Activated CD4-positive, alpha-beta T cell treated with anti-CD3 and anti-CD28 coated beads for 36 hours (primary cell): ENCODE measurements around the gene GCC2. TPM values are rescaled to one million over a fixed set of nuclear protein-coding genes. Genes with fewer than 3 reads are reported as not detected.
"Not testable (repeated sequence)": the region's sequence is repeated elsewhere in the genome, so short reads cannot be mapped to it uniquely, and the experiment has no call there.

Experiments used
- ATAC-seq: fragments of 200-7000 bp; cut with Tn5 transposase; one replicate; pipeline ENCODE4 v1.10.0; 2021; ENCODE audit warnings: mild to moderate bottlenecking, moderate library complexity
- CTCF ChIA-PET: fragments of 350-600 bp; sonication (Branson Sonifier 250); formaldehyde crosslinking; loops from one replicate; lab custom pipeline; 2021; ENCODE audit warnings: antibody characterized with exemption; lab: Charles Lee
- POLR2A ChIA-PET: fragments of 350-600 bp; sonication (Branson Sonifier 250); formaldehyde crosslinking; loops from one replicate; lab custom pipeline; 2021; ENCODE audit warnings: antibody characterized with exemption, inconsistent platforms; lab: Charles Lee
- DNase-seq: peaks from one replicate; pipeline ENCODE4 v3.0.0-alpha.2; 2020
- H3K27ac Mint-ChIP-seq: one replicate; pipeline ENCODE4 v1.8.0; 2021; ENCODE audit warnings: mixed read lengths
- H3K27me3 Mint-ChIP-seq: one replicate; pipeline ENCODE4 v1.8.0; 2021; ENCODE audit warnings: mixed read lengths
- H3K36me3 Mint-ChIP-seq: one replicate; pipeline ENCODE4 v1.8.0; 2021; ENCODE audit warnings: low read depth, mixed read lengths
- H3K4me1 Mint-ChIP-seq: one replicate; pipeline ENCODE4 v1.8.0; 2021; ENCODE audit warnings: mixed read lengths
- H3K4me3 Mint-ChIP-seq: one replicate; pipeline ENCODE4 v1.8.0; 2021; ENCODE audit warnings: mild to moderate bottlenecking, moderate library complexity, mixed read lengths
- H3K9me3 Mint-ChIP-seq: one replicate; pipeline ENCODE4 v1.8.0; 2021; ENCODE audit warnings: low read depth, mixed read lengths
- intact Hi-C, 2 experiments: fragments of 100-400 bp; cut with DNase I in 1 of 2; cut with micrococcal nuclease in 1 of 2; formaldehyde crosslinking; loops; one replicate each; pipeline versions ENCODE4 v1.14.2 to v1.15.1; 2022 to 2024; cut with DNase I, micrococcal nuclease
- total RNA-seq, 2 experiments: library from RNA; stranded (reverse); gene quantifications; one replicate each; pipeline ENCODE4 v1.2.3, GENCODE V29; 2021

The GCC2 gene
- total RNA-seq, 2 experiments from 2014 or later = 47.8 to 51.3 TPM

DNA sequence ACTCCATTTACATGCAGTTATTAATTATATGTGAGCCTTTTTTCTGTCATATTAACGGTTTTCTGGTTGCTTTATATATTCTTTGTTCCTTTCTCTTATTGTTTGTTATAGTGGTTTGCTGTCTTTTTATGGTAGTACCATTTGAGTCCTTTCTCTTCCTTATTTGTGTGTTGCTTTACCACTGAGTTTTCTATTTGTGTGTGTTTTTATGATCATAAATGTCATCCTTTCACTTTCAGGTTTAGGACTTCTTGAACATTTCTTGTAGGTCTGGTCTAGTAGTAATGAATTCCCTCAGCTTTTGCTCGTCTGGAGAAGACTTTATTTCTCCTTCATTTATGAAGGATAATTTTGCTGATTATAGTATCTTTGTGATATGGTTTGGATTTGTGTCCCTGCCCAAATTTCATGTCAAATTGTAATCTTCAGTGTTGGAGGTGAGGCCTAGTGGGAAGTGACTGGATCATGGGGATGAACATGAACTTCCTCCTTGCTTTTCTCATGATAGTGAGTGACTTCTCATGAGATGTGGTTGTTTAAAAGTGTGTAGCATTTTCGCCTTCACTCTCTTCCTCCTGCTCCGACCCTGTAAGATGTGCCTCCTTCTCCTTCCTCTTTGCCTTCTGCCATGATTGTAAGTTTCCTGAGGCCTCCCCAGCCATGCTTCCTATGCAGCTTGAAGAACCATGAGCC lies 11.5 kb downstream of the GCC2 start:
- Mint-ChIP-seq H3K4me1 (peaks cover 47% of the 10 kb centered on the region), H3K9me3 (peaks cover 26% of the 10 kb centered on the region), H3K4me3 (no peak overlapping the region), H3K27me3 (no peaks in the 10 kb centered on the region), H3K27ac (peak overlapping the region; percentile 71), H3K36me3 (peaks cover 79% of the 10 kb centered on the region)
- ATAC-seq (peak; percentile 42), DNase-seq (no peak)
- POLR2A ChIA-PET = no interaction called here
- CTCF ChIA-PET = interaction anchor here (0.7 to 0.8 kb wide), 2 partner anchors 123 to 175 kb away, joined by 3 read pairs; no protein-coding TSS in a partner anchor
- intact Hi-C loops = no loop called here

GRCh38 chr2:108477099-108477498 lies 28.1 kb downstream of the GCC2 start:
- Mint-ChIP-seq H3K36me3 (peaks cover 55% of the 10 kb centered on the region), H3K4me3 (no peak overlapping the region), H3K27me3 (no peaks in the 10 kb centered on the region), H3K27ac (peak overlapping the region; percentile 77), H3K4me1 (peaks cover 2% of the 10 kb centered on the region), H3K9me3 (no peaks in the 10 kb centered on the region)
- ATAC-seq = peak; percentile 36
- POLR2A ChIA-PET = no interaction called here
- DNase-seq = no peak
- CTCF ChIA-PET = interaction anchor here (1.2 kb wide), 1 partner anchor 8 kb away, joined by 3 read pairs; no protein-coding TSS in a partner anchor
- intact Hi-C loops = no loop called here

DNA sequence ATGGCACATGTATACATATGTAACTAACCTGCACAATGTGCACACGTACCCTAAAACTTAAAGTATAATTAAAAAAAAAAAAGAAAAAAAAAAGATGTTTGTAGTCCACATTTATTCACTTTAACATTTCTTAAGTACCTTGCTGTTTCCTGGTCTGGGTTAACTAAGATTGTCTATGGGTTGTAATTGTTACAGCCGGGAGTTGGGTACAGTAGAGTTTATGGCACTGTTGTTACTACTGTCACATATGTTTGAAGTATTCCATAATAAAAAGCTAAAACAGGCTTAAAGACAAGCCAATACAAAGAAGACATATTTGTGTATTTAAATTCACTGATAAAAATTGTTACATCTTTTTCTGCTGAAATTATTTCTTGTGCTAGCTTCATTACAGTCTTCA lies 36.2 kb downstream of the GCC2 start:
- ATAC-seq = no peak
- H3K36me3 Mint-ChIP-seq = peaks cover 41% of the 10 kb centered on the region
- no peaks in the 10 kb centered on the region for H3K9me3 Mint-ChIP-seq
- DNase-seq = no peak
- ChIA-PET CTCF (interaction anchor here (1.6 kb wide), 1 partner anchor 99 kb away, joined by 5 read pairs; no protein-coding TSS in a partner anchor), POLR2A (no interaction called here)
- no peak overlapping the region for H3K27ac Mint-ChIP-seq
- intact Hi-C loops = no loop called here
- peaks cover 2% of the 10 kb centered on the region for H3K4me1 Mint-ChIP-seq
- no peak overlapping the region for H3K4me3 Mint-ChIP-seq
- no peaks in the 10 kb centered on the region for H3K27me3 Mint-ChIP-seq

DNA sequence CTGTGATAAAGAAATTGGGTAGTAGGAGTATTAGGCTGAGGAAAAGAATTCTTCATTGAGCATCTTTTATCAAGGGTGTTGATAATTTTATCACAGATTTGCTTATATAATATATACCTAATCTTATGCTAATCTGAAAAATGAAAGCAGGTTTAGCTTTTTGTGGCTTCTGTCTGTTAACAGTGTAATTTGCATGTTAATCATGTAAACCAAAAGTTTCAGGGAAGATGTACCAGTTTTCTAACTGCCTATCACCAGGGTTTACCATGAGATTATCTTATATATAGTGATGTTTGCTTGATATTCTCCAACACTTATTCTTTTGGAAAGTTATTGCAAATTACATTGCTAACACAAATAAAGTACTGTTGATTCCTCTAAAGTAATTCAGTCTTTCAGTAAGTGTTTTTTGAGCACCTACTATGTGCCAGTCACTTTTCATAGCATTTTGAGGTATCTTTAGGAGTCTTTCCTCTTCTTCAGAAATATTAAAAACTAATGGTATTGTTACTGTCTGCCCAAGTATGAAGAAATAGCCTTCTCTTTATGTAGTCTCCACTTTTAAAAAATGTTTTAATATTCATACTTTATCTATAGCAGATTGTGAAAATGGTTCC lies 41.6 kb downstream of the GCC2 start:
- ATAC-seq (no peak), DNase-seq (no peak)
- POLR2A ChIA-PET = no interaction called here
- peaks cover 12% of the 10 kb centered on the region for H3K4me1 Mint-ChIP-seq
- H3K36me3 Mint-ChIP-seq = peaks cover 32% of the 10 kb centered on the region
- intact Hi-C loops = loop anchor here in 1 of 2 experiments (5.0 kb wide), 1 partner anchor 92 kb away; no protein-coding TSS in a partner anchor
- no peaks in the 10 kb centered on the region for H3K27me3 Mint-ChIP-seq
- no peaks in the 10 kb centered on the region for H3K9me3 Mint-ChIP-seq
- H3K4me3 Mint-ChIP-seq = no peak overlapping the region
- no peak overlapping the region for H3K27ac Mint-ChIP-seq
- CTCF ChIA-PET = no interaction called here

DNA sequence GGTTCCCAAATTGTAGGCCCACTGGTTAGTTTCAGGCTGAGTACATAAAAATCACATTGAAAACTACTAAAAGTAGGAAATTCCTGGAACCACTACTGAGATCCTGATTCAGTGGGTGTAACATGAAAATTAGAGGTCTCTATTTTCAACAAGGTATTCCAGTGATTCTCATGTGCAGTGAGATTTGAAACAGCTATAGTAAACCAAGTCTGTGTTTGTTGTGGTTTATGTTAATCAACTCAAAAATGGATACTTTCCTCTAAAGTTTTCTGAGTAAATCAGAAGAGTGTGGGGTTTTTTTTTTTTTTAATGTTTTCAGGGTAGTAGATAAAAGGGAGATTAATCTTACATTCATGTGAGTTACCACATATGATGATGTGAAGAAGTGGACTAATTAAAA lies 42.8 kb downstream of the GCC2 start:
- ATAC-seq = peak; percentile 39
- POLR2A ChIA-PET = no interaction called here
- H3K27me3 Mint-ChIP-seq = no peaks in the 10 kb centered on the region
- H3K27ac Mint-ChIP-seq = peak overlapping the region; percentile 63
- H3K4me1 Mint-ChIP-seq = peaks cover 12% of the 10 kb centered on the region
- no peaks in the 10 kb centered on the region for H3K9me3 Mint-ChIP-seq
- CTCF ChIA-PET = interaction anchor here (1.0 kb wide), 1 partner anchor 22 kb away, joined by 3 read pairs; no protein-coding TSS in a partner anchor
- no peak overlapping the region for H3K4me3 Mint-ChIP-seq
- H3K36me3 Mint-ChIP-seq = peaks cover 32% of the 10 kb centered on the region
- intact Hi-C loops = loop anchor here in 1 of 2 experiments (5.0 kb wide), 1 partner anchor 90 kb away; no protein-coding TSS in a partner anchor
- DNase-seq = no peak

DNA sequence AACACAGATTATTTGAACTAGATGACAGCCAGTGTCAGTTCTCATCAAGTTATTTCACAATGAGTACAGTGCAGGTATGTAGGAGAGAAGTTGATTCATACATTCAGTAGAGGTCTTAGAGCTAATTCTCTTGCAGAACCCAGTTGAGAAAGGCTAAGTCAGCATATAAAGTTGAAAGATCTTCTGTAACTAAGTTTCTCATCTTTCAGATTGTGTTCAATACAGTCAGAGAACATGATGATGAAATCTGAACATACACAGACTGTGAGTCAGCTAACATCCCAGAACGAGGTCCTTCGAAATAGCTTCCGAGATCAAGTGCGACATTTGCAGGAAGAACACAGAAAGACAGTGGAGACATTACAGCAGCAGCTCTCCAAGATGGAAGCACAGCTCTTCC lies 43.4 kb downstream of the GCC2 start:
- H3K4me3 Mint-ChIP-seq = no peak overlapping the region
- peak; percentile 74 for ATAC-seq
- peak overlapping the region; percentile 23 for H3K27ac Mint-ChIP-seq
- intact Hi-C loops = loop anchor here in 1 of 2 experiments (5.0 kb wide), 1 partner anchor 90 kb away; no protein-coding TSS in a partner anchor
- no peak for DNase-seq
- CTCF ChIA-PET = interaction anchor here (1.0 kb wide), 1 partner anchor 23 kb away, joined by 3 read pairs; no protein-coding TSS in a partner anchor
- peaks cover 32% of the 10 kb centered on the region for H3K36me3 Mint-ChIP-seq
- H3K27me3 Mint-ChIP-seq = no peaks in the 10 kb centered on the region
- POLR2A ChIA-PET = no interaction called here
- H3K9me3 Mint-ChIP-seq = no peaks in the 10 kb centered on the region
- peaks cover 12% of the 10 kb centered on the region for H3K4me1 Mint-ChIP-seq

- intact Hi-C loops, CTCF ChIA-PET, H3K27me3 Mint-ChIP-seq, POLR2A ChIA-PET, H3K4me3 Mint-ChIP-seq, H3K9me3 Mint-ChIP-seq, H3K27ac Mint-ChIP-seq, H3K4me1 Mint-ChIP-seq, ATAC-seq, DNase-seq: not testable (repeated sequence)
- peaks cover 28% of the 10 kb centered on the region for H3K36me3 Mint-ChIP-seq
These were observed 47.2 kb downstream of the GCC2 start for GRCh38 chr2:108496167-108496566.

DNA sequence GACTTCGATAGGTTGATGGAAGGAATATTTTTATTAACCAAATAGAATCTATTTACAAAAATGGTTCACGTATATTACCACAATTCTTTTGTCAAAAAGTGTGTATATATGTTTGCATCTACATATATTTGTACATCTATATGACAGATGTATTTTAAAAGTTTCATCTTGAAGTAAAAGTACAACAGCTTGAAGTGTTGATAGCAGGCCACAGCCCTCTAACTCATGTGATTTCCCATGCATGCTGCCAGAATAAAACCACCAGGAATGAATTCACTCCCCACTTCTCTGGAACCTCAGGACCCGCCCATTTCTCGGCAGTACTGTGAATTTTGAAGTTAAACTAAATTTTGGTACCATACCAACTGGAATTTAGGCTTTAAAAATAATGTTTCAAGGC lies 58.6 kb downstream of the GCC2 start:
- peaks cover 38% of the 10 kb centered on the region for H3K36me3 Mint-ChIP-seq
- H3K4me1 Mint-ChIP-seq, intact Hi-C loops, DNase-seq, H3K9me3 Mint-ChIP-seq, H3K27ac Mint-ChIP-seq, H3K27me3 Mint-ChIP-seq, ATAC-seq, H3K4me3 Mint-ChIP-seq, CTCF ChIA-PET: not testable (repeated sequence)
- POLR2A ChIA-PET = interaction anchor here (0.6 kb wide), 1 partner anchor 123 kb away, joined by 3 read pairs; no protein-coding TSS in a partner anchor

DNA sequence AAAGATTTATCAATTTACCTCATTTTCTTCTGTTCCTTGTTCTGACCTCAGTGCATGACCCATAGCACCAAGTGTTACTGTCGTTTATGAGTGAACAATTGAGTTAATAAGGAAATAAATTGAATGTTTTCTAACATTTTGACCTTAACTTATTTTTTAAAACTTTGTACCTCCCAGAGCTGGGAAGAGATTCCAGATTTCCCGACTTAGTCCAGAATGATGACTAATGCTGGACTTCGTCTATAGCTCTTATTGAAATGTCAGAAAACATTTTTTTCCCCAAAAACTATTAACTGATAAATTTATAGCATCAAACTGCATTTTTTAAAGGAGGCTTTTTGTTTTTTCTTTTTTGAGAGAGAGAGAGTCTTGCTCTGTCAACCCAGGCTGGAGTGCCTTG lies 63.4 kb downstream of the GCC2 start:
- H3K4me3 Mint-ChIP-seq, H3K4me1 Mint-ChIP-seq, H3K9me3 Mint-ChIP-seq, H3K27ac Mint-ChIP-seq, POLR2A ChIA-PET, ATAC-seq, H3K27me3 Mint-ChIP-seq, DNase-seq, intact Hi-C loops: not testable (repeated sequence)
- H3K36me3 Mint-ChIP-seq = peaks cover 15% of the 10 kb centered on the region
- CTCF ChIA-PET = interaction anchor here (0.6 kb wide), 1 partner anchor 421 kb away, joined by 3 read pairs; no protein-coding TSS in a partner anchor

DNA sequence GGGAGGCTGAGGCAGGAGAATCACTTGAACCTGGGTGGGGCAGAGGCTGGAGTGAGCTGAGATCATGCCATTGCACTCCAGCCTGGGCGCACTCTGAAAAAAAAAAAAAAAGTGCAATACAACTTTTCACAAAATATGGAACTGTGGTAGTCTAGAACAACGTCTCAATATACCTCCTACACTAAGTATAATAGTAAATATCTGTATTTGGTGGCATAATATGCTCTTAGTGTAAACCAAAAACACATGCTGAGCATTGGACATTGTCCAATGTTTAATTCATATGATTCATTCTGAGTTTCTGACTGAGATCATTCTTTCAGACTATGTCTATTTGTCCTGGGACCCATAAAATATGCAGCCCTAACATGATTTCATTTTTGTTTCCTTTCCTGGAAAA lies 65.5 kb downstream of the GCC2 start:
- ATAC-seq, DNase-seq, POLR2A ChIA-PET, H3K4me3 Mint-ChIP-seq, H3K27ac Mint-ChIP-seq, intact Hi-C loops, H3K4me1 Mint-ChIP-seq, H3K27me3 Mint-ChIP-seq, CTCF ChIA-PET, H3K9me3 Mint-ChIP-seq: not testable (repeated sequence)
- peaks cover 13% of the 10 kb centered on the region for H3K36me3 Mint-ChIP-seq

DNA sequence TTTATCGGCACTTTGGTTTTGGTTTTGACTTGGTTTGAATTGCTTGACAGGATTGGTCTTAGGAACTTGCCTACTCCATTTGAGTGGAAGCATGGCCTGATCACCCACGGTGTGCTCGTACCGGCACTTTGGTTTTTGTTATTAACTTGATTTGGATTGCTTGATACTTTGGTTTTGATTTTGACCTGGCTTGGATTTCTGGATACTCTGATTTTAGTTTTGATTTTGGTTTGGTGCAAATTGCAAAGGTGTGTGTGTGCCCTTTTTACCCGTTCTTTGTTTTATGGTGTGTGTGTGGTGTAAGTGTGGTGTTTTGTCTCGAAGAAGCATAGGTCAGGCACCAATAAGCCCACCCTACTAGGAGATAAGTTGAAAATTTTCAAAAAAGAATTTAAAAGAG lies 75.7 kb downstream of the GCC2 start:
- H3K27ac Mint-ChIP-seq, H3K27me3 Mint-ChIP-seq, H3K4me1 Mint-ChIP-seq, POLR2A ChIA-PET, H3K36me3 Mint-ChIP-seq, CTCF ChIA-PET, intact Hi-C loops, H3K9me3 Mint-ChIP-seq, H3K4me3 Mint-ChIP-seq, DNase-seq, ATAC-seq: not testable (repeated sequence)
